NCI-H446 (cell line): ENCODE measurements around the gene AFF3.

ENCODE experiments used
- DNase-seq, 2 experiments: peaks; one replicate each; lab custom pipeline; 2025; lab: John Stamatoyannopoulos, UW

Gene AFF3

GRCh38 chr2:100068395-100068794, 74.0 kb downstream of the AFF3 start:
- DNase-seq, result no peak

- DNase-seq, result no peak
Observed at GRCh38 chr2:100067784-100068183, 74.6 kb downstream of the AFF3 start.

GRCh38 chr2:100066856-100067255, 75.5 kb downstream of the AFF3 start:
- no peak for DNase-seq

GRCh38 chr2:100066246-100066645, 76.1 kb downstream of the AFF3 start:
- DNase-seq, result no peak

- DNase-seq, result no peak
Observed at GRCh38 chr2:100064592-100065428, 77.6 kb downstream of the AFF3 start.

GRCh38 chr2:100064165-100064564, 78.2 kb downstream of the AFF3 start:
- no peak for DNase-seq

GRCh38 chr2:100063459-100063953, 78.9 kb downstream of the AFF3 start:
- DNase-seq, result no peak

- no peak for DNase-seq
Observed at GRCh38 chr2:100062336-100062735, 80.1 kb downstream of the AFF3 start.

- no peak for DNase-seq
Observed at GRCh38 chr2:100060875-100061274, 81.5 kb downstream of the AFF3 start.

GRCh38 chr2:100059638-100060037, 82.8 kb downstream of the AFF3 start:
- no peak for DNase-seq

- DNase-seq, result no peak
Observed at GRCh38 chr2:100057901-100058261, 84.5 kb downstream of the AFF3 start.

GRCh38 chr2:100054426-100054825, 88.0 kb downstream of the AFF3 start:
- no peak for DNase-seq

- no peak for DNase-seq
Observed at GRCh38 chr2:100053087-100053885, 89.1 kb downstream of the AFF3 start.

- DNase-seq, result no peak
Observed at GRCh38 chr2:100052650-100053049, 89.7 kb downstream of the AFF3 start.

GRCh38 chr2:100051253-100051652, 91.1 kb downstream of the AFF3 start:
- no peak for DNase-seq

- no peak for DNase-seq
Observed at GRCh38 chr2:100050685-100051084, 91.7 kb downstream of the AFF3 start.

GRCh38 chr2:100046961-100047947, 95.1 kb downstream of the AFF3 start:
- DNase-seq, result no peak

GRCh38 chr2:100045000-100045399, 97.4 kb downstream of the AFF3 start:
- DNase-seq, result no peak

- no peak for DNase-seq
Observed at GRCh38 chr2:100043891-100044255, 98.5 kb downstream of the AFF3 start.

- no peak for DNase-seq
Observed at GRCh38 chr2:100043081-100043890, 99.1 kb downstream of the AFF3 start.

- no peak for DNase-seq
Observed at GRCh38 chr2:100042562-100042961, 99.8 kb downstream of the AFF3 start.
